Hepatocyte (in vitro differentiated cells): ENCODE data around the gene TOR3A. TPM values are rescaled to one million over a fixed set of nuclear protein-coding genes. Genes with fewer than 3 reads are reported as not detected.
A peak's percentile ranks its signal among the peaks of the same experiment; 100 is the strongest.

Source experiments
- DNase-seq: peaks from one replicate; pipeline ENCODE4 v3.0.0-alpha.2; 2016; ENCODE audit warnings: low spot score
- H2AFZ ChIP-seq: fragments of 200-600 bp; sonication (generic); 2 replicates; pipeline ENCODE4 v1.6.0; 2016; ENCODE audit warnings: antibody characterized with exemption, mild to moderate bottlenecking
- H3K27ac ChIP-seq: fragments of 200-600 bp; sonication (generic); 2 replicates; pipeline ENCODE4 v1.5.1; 2016; ENCODE audit warnings: mild to moderate bottlenecking
- H3K27me3 ChIP-seq: fragments of 200-600 bp; sonication (generic); 2 replicates; pipeline ENCODE4 v1.6.1; 2016
- H3K36me3 ChIP-seq: fragments of 200-600 bp; sonication (generic); replicated peaks from 2 replicates; pipeline ENCODE4 v1.5.1; 2016; ENCODE audit warnings: low read depth; ENCODE audit not compliant: insufficient read depth
- H3K4me1 ChIP-seq: fragments of 200-600 bp; sonication (generic); 2 replicates; pipeline ENCODE4 v1.5.1; 2016; ENCODE audit warnings: mild to moderate bottlenecking, moderate library complexity; ENCODE audit not compliant: insufficient read depth
- H3K4me2 ChIP-seq: fragments of 200-600 bp; sonication (generic); 2 replicates; pipeline ENCODE4 v1.6.0; 2016
- H3K4me3 ChIP-seq: fragments of 200-600 bp; sonication (generic); 2 replicates; pipeline ENCODE4 v1.5.1; 2016; ENCODE audit warnings: mild to moderate bottlenecking
- H3K79me2 ChIP-seq: fragments of 200-600 bp; sonication (generic); 2 replicates; pipeline ENCODE4 v1.6.0; 2017; ENCODE audit warnings: mild to moderate bottlenecking
- H3K9me2 ChIP-seq: fragments of 200-600 bp; sonication (generic); replicated peaks from 2 replicates; pipeline ENCODE4 v1.6.0; 2017; ENCODE audit warnings: mild to moderate bottlenecking; ENCODE audit not compliant: insufficient read depth
- H3K9me3 ChIP-seq: fragments of 200-600 bp; sonication (generic); 2 replicates; pipeline ENCODE4 v1.5.1; 2016; ENCODE audit warnings: low read depth, mild to moderate bottlenecking
- H4K20me1 ChIP-seq: fragments of 200-600 bp; sonication (generic); 2 replicates; pipeline ENCODE4 v1.6.0; 2016; ENCODE audit warnings: mild to moderate bottlenecking; ENCODE audit not compliant: insufficient read depth, poor library complexity, severe bottlenecking
- CTCF ChIP-seq: fragments of 200-600 bp; sonication (generic); IDR thresholded peaks from 2 replicates; pipeline ENCODE4 v1.5.1; 2016; ENCODE audit warnings: antibody characterized with exemption, mild to moderate bottlenecking; ENCODE audit not compliant: poor library complexity
- EZH2 ChIP-seq: fragments of 200-600 bp; sonication (generic); IDR thresholded peaks from 2 replicates; pipeline ENCODE4 v1.6.1; 2016; ENCODE audit warnings: antibody characterized with exemption, mild to moderate bottlenecking, borderline replicate concordance
- EZH2phosphoT487 ChIP-seq: fragments of 200-600 bp; sonication (generic); IDR thresholded peaks from one replicate; pipeline ENCODE4 v1.6.1; 2018; ENCODE audit warnings: antibody characterized with exemption, mild to moderate bottlenecking, low read depth, moderate library complexity; ENCODE audit not compliant: unreplicated experiment, severe bottlenecking
- WGBS: methylation state at CpG from one replicate; pipeline ENCODE4 v1.1.6; 2016; ENCODE audit warnings: low lambda C conversion rate; ENCODE audit errors: missing lambda C conversion rate; 5-methylcytosine and 5-hydroxymethylcytosine counted together
- polyA plus RNA-seq: library from polyadenylated mRNA; unstranded; fragments of >200 nt; fragmentation: Nextera tagmentation; extraction: Ambion mirVana; gene quantifications from 2 replicates; pipeline ENCODE4 v1.2.1, GENCODE V29; 2016
- total RNA-seq: library from RNA; depleted of rRNA; stranded (reverse); fragments of >200 nt; gene quantifications from 2 replicates; pipeline ENCODE4 v1.2.3, GENCODE V29; 2014

Gene TOR3A
- total and polyA plus RNA-seq, 2 experiments from 2014 or later = 20.3 to 21.3 TPM

- H3K4me3 ChIP-seq = no peak overlapping the region
- no peaks in the 10 kb centered on the region for H3K27me3 ChIP-seq
- H3K9me3 ChIP-seq = no peaks in the 10 kb centered on the region
- H3K4me2 ChIP-seq = no peak overlapping the region
- 94% methylated on average over 3 of the region's 3 CpGs for WGBS
- DNase-seq = no peak
- H3K9me2 ChIP-seq = no peaks in the 10 kb centered on the region
- H3K36me3 ChIP-seq = no peaks in the 10 kb centered on the region
- H3K4me1 ChIP-seq = no peaks in the 10 kb centered on the region
- H3K27ac ChIP-seq = no peak overlapping the region
- H4K20me1 ChIP-seq = no peaks in the 10 kb centered on the region
- no peaks in the 10 kb centered on the region for H3K79me2 ChIP-seq
- TF ChIP-seq CTCF (no peak), EZH2 (no peak), EZH2phosphoT487 (no peak)
- H2AFZ ChIP-seq = no peak overlapping the region
Measured at GRCh38 chr1:179115181-179115580, 33.3 kb downstream of the TOR3A start.

- H3K9me2 ChIP-seq = no peaks in the 10 kb centered on the region
- H3K4me1 ChIP-seq = no peaks in the 10 kb centered on the region
- H3K36me3 ChIP-seq = no peaks in the 10 kb centered on the region
- H3K27me3 ChIP-seq = no peaks in the 10 kb centered on the region
- TF ChIP-seq EZH2 = no peak
- no peak for TF ChIP-seq EZH2phosphoT487
- no peak for TF ChIP-seq CTCF
- H3K79me2 ChIP-seq = no peaks in the 10 kb centered on the region
- H3K9me3 ChIP-seq = no peaks in the 10 kb centered on the region
- H2AFZ ChIP-seq = no peak overlapping the region
- no peaks in the 10 kb centered on the region for H4K20me1 ChIP-seq
- H3K4me3 ChIP-seq = no peak overlapping the region
- DNase-seq = no peak
- no peak overlapping the region for H3K27ac ChIP-seq
- no peak overlapping the region for H3K4me2 ChIP-seq
Measured at GRCh38 chr1:179119513-179119912, 37.6 kb downstream of the TOR3A start.

- Histone ChIP-seq H3K27me3 (no peaks in the 10 kb centered on the region), H2AFZ (no peak overlapping the region), H3K4me1 (no peaks in the 10 kb centered on the region), H3K79me2 (no peaks in the 10 kb centered on the region), H3K9me2 (no peaks in the 10 kb centered on the region), H3K9me3 (no peaks in the 10 kb centered on the region), H3K36me3 (no peaks in the 10 kb centered on the region), H4K20me1 (no peaks in the 10 kb centered on the region), H3K4me2 (no peak overlapping the region), H3K4me3 (no peak overlapping the region), H3K27ac (no peak overlapping the region)
- 75% methylated on average over 2 of the region's 2 CpGs for WGBS
- TF ChIP-seq EZH2phosphoT487 (no peak), EZH2 (no peak), CTCF (no peak)
- DNase-seq = no peak
Measured at GRCh38 chr1:179120736-179121135, 38.9 kb downstream of the TOR3A start.

- H3K9me3 ChIP-seq = no peaks in the 10 kb centered on the region
- H3K4me3 ChIP-seq = no peak overlapping the region
- no peaks in the 10 kb centered on the region for H3K9me2 ChIP-seq
- no peaks in the 10 kb centered on the region for H4K20me1 ChIP-seq
- TF ChIP-seq EZH2 (no peak), CTCF (peak; percentile 67), EZH2phosphoT487 (no peak)
- H3K36me3 ChIP-seq = no peaks in the 10 kb centered on the region
- no peak overlapping the region for H3K4me2 ChIP-seq
- WGBS = 89% methylated on average over 7 of the region's 7 CpGs
- no peaks in the 10 kb centered on the region for H3K4me1 ChIP-seq
- H3K27me3 ChIP-seq = no peaks in the 10 kb centered on the region
- no peak overlapping the region for H3K27ac ChIP-seq
- peak; percentile 66 for DNase-seq
- H2AFZ ChIP-seq = no peak overlapping the region
- H3K79me2 ChIP-seq = no peaks in the 10 kb centered on the region
Measured at GRCh38 chr1:179121159-179121938, 39.5 kb downstream of the TOR3A start.
